ENCODE results near the gene TVP23C.

The TVP23C gene

DNA sequence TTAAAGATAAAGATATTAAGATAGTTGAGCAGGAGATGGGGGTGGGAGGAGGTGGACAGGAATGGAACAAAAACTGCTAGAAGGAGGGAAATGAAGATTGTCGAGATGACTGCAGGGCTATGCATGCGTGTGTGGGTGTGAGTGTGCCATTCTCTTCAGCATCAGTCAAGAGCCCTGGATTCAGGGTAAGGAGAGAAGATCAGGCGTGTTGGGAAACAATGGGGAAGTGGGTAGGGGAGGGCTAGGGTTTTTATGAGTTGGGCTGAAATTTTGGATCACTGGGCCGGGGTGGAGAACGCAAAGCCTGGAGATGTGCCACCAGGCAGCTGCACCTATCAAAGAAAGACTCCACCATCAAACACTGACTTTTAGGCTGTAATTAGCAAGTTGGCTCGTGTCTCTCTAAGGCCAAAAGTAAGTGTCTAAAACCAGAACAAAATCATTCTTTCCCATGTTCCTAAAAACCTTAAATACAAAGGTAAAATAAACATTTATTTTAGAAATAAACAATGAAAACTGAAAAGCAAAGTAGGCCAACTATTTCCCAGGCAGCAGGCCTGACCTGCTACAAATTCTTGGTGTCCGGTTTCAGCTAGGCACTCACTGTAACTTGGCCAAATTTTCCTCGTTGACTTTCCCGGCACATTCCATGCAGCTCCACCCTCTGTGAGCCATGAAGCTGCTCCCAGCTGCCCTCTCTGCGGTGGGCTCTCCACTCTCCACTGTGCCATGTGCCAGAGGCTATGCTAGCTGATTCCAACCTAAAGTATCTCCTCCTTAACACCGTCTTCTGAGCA lies 100.1 kb downstream of the TVP23C start:
- DNase-seq: no peak

DNA sequence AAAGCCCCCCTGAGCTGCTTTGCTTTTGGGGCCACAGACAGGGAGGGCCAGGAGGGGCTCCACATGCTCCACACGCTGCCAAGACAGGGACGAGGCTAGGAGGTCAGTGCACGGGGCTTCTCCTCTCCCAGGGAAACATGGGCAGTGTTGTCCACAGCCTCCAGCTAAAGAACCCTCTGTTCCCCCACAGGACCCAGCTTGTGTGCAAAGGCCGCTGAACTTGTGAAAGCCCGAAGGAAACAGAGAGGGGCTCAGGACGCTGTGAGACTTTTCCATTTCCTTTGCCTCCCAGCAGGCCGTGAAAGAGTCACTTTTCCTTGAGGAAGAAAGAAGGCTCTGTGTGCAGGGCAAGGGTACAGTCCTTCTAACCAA lies 105.6 kb downstream of the TVP23C start:
- DNase-seq: no peak

DNA sequence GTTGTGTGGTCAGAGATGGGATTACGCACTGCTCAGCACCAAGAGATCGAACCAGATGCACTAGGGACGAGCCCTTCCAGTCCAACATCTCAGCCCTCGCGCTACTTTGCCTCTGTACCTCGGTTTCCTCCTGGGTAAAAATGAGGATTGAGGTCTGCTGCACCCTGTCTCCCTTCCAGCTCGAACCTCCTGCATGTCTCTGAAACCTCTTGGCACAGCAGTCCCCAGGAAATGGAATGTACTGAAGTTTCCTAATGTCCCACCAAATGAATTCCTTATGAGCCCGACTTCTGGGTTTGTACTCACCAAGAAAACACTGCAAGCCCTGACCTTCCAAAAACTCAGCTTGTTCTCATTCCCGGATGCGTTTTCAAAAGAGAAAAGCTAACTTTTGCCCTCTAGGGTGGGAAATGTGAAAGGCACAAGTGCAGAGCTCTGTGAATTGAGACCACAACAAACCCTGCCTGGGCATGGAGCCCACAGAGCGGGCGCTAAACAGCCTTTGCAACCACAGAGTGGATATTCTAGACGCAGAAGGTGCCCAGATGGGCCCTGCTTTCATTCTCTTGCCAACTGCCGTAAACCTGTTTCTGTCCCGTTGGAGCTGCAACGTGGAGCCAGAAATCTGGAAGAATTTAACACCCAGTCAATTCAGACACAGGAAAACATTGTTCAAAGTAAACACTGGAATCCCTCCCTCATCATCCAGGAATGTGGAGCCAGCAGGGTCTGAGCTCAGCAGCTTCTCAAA lies 106.1 kb downstream of the TVP23C start:
- no peak for DNase-seq

GRCh38 chr17:15456496-15456895 lies 106.8 kb downstream of the TVP23C start:
- no peak for DNase-seq

DNA sequence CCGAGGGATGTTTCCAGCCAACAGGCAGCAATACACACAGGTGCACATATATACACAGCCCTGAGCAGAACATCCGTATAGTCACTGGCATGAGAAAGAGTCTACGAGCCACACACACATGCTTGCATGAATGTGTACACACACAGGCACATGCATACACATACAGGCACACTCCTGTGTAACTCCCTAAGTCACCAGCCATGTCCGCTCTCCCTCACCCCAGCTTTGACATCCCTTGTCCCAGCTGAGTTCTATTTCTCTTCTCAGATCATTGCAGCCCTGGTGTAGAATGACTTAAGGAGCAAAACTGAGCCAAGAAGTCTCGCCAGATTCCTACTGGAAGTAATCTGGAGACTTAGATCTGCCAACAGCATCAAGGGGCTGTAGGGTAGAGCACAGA lies 108.9 kb downstream of the TVP23C start:
- DNase-seq: no peak

DNA sequence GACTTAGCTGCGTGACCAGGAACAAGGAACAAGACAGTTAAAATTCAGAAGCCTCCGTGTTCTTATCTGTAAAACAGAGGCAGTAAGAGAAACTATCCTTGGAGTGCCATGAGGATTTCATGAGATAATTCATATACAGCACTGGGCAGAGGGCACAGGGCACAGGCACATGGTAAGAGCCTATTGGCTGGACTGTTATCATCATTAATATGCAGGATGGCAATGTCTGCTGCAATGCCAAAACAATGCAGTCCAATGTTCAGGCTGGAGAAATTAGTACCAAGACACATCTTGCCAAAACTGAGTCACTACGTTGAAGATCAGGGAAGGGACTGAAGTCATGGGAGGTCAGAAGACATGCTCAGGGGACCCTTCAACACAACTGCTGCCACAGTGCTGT lies 109.5 kb downstream of the TVP23C start:
- no peak for DNase-seq

GRCh38 chr17:15453246-15453645 lies 110.0 kb downstream of the TVP23C start:
- no peak for DNase-seq

GRCh38 chr17:15452746-15453145 lies 110.5 kb downstream of the TVP23C start:
- no peak for DNase-seq

All from CD4-positive, alpha-beta T cell treated with Interleukin-4 for 1 hour (primary cell).